ENCODE results near the gene DCST2.

DCST2 gene

GRCh38 chr1:155049651-155050559 lies 16.3 kb upstream of the DCST2 start:
- DNase-seq (ENCODE audit: low read depth in 2 of 2) = no peak

GRCh38 chr1:155048449-155049334 lies 15.1 kb upstream of the DCST2 start:
- DNase-seq (ENCODE audit: low read depth in 2 of 2) = no peak

- DNase-seq (ENCODE audit: low read depth in 2 of 2) = peak in 1 of 2 experiments; percentile 45
Observed at GRCh38 chr1:155044812-155045657, 11.5 kb upstream of the DCST2 start.

GRCh38 chr1:155044365-155044764 lies 10.8 kb upstream of the DCST2 start:
- no peak for DNase-seq (ENCODE audit: low read depth in 2 of 2)

GRCh38 chr1:155043793-155044192 lies 10.2 kb upstream of the DCST2 start:
- no peak for DNase-seq (ENCODE audit: low read depth in 2 of 2)

- no peak for DNase-seq (ENCODE audit: low read depth in 2 of 2)
Observed at GRCh38 chr1:155043301-155043702, 9.7 kb upstream of the DCST2 start.

GRCh38 chr1:155042789-155043188 lies 9.2 kb upstream of the DCST2 start:
- no peak for DNase-seq (ENCODE audit: low read depth in 2 of 2)

GRCh38 chr1:155040358-155041093 lies 6.9 kb upstream of the DCST2 start:
- no peak for DNase-seq (ENCODE audit: low read depth in 2 of 2)

GRCh38 chr1:155039308-155039669 lies 5.7 kb upstream of the DCST2 start:
- no peak for DNase-seq (ENCODE audit: low read depth in 2 of 2)

GRCh38 chr1:155038602-155039307 lies 5.2 kb upstream of the DCST2 start:
- DNase-seq (ENCODE audit: low read depth in 2 of 2) = no peak

- no peak for DNase-seq (ENCODE audit: low read depth in 2 of 2)
Observed at GRCh38 chr1:155037851-155038441, 4.4 kb upstream of the DCST2 start.

- DNase-seq (ENCODE audit: low read depth in 2 of 2) = no peak
Observed at GRCh38 chr1:155037043-155037442, 3.5 kb upstream of the DCST2 start.

GRCh38 chr1:155035936-155036335 lies 2.4 kb upstream of the DCST2 start:
- no peak for DNase-seq (ENCODE audit: low read depth in 2 of 2)

- no peak for DNase-seq (ENCODE audit: low read depth in 2 of 2)
Observed at GRCh38 chr1:155034318-155035208, 982 bp upstream of the DCST2 start.

- no peak for DNase-seq (ENCODE audit: low read depth in 2 of 2)
Observed at GRCh38 chr1:155032886-155033285, 695 bp downstream of the DCST2 start.

- DNase-seq (ENCODE audit: low read depth in 2 of 2) = no peak
Observed at GRCh38 chr1:155030899-155031298, 2.7 kb downstream of the DCST2 start.

- no peak for DNase-seq (ENCODE audit: low read depth in 2 of 2)
Observed at GRCh38 chr1:155030243-155030795, 3.3 kb downstream of the DCST2 start.

- DNase-seq (ENCODE audit: low read depth in 2 of 2) = no peak
Observed at GRCh38 chr1:155029513-155030242, 3.9 kb downstream of the DCST2 start.
